PFSK-1 (cell line): Measurements from ENCODE around the gene TBC1D8.

Source experiments
- FOXP2 ChIP-seq: optimal IDR thresholded peaks from 2 replicates; pipeline ENCODE3; 2011; ENCODE audit warnings: borderline replicate concordance, control low read depth, inconsistent platforms; ENCODE audit not compliant: insufficient read depth; ENCODE audit errors: extremely low read length, extremely low read depth
- POLR2AphosphoS5 ChIP-seq: IDR thresholded peaks from 2 replicates; pipeline ENCODE4 v1.6.1; 2012; ENCODE audit warnings: low read depth, mild to moderate bottlenecking, control low read depth, low read length, moderate library complexity
- REST ChIP-seq, 2 experiments: IDR thresholded peaks; 2 replicates each; pipeline versions ENCODE4 v1.6.1 to v1.8.0; 2011 to 2012; ENCODE audit warnings: low read depth in 2 of 2, low read length in 2 of 2, control low read depth in 1 of 2, inconsistent platforms in 1 of 2, mild to moderate bottlenecking in 1 of 2, moderate library complexity in 1 of 2; ENCODE audit not compliant: insufficient read depth in 1 of 2
- SIN3A ChIP-seq: IDR thresholded peaks from 2 replicates; pipeline ENCODE4 v1.6.1; 2012; ENCODE audit warnings: mild to moderate bottlenecking, low read length, moderate library complexity, borderline replicate concordance; ENCODE audit not compliant: insufficient read depth
- TAF1 ChIP-seq: IDR thresholded peaks from 2 replicates; pipeline ENCODE4 v1.6.1; 2012; ENCODE audit warnings: low read length, control low read depth, borderline replicate concordance; ENCODE audit not compliant: insufficient read depth

TBC1D8 gene

GRCh38 chr2:101081375-101081907, 69.7 kb downstream of the TBC1D8 start:
- TF ChIP-seq POLR2AphosphoS5 (no peak), SIN3A (no peak)

GRCh38 chr2:101080211-101081068, 70.7 kb downstream of the TBC1D8 start:
- TF ChIP-seq SIN3A = no peak
- no peak for TF ChIP-seq POLR2AphosphoS5
- no peak for TF ChIP-seq TAF1
- TF ChIP-seq FOXP2 = no peak
- TF ChIP-seq REST (IDR thresholded peaks at IDR 0.05; ENCODE audit: insufficient read depth in 1 of 2, low read depth in 2 of 2, low read length in 2 of 2) = no peak

- TF ChIP-seq POLR2AphosphoS5 (no peak), SIN3A (no peak), TAF1 (no peak), REST (IDR thresholded peaks at IDR 0.05; ENCODE audit: insufficient read depth in 1 of 2, low read depth in 2 of 2, low read length in 2 of 2) (no peak), FOXP2 (no peak)
Measured at GRCh38 chr2:101076581-101076980, 74.6 kb downstream of the TBC1D8 start.

- TF ChIP-seq FOXP2 (no peak), REST (IDR thresholded peaks at IDR 0.05; ENCODE audit: insufficient read depth in 1 of 2, low read depth in 2 of 2, low read length in 2 of 2) (no peak), SIN3A (no peak), TAF1 (no peak), POLR2AphosphoS5 (no peak)
Measured at GRCh38 chr2:101064868-101065549, 86.2 kb downstream of the TBC1D8 start.

- TF ChIP-seq SIN3A (no peak), FOXP2 (no peak), POLR2AphosphoS5 (no peak), REST (IDR thresholded peaks at IDR 0.05; ENCODE audit: insufficient read depth in 1 of 2, low read depth in 2 of 2, low read length in 2 of 2) (no peak), TAF1 (no peak)
Measured at GRCh38 chr2:101064505-101064867, 86.7 kb downstream of the TBC1D8 start.
